H9 (cell line): ENCODE measurements around the gene GPR107. TPM values are rescaled to one million over a fixed set of nuclear protein-coding genes. Genes with fewer than 3 reads are reported as not detected.

ENCODE experiments used
- DNase-seq: peaks from one replicate; pipeline ENCODE4 v3.0.0-alpha.2; 2017
- H2AFZ ChIP-seq: one replicate; pipeline ENCODE4 v1.6.1; 2013; ENCODE audit warnings: mild to moderate bottlenecking, low read length, control low read depth, moderate library complexity
- H2AK5ac ChIP-seq: 2 replicates; pipeline ENCODE4 v1.6.1; 2013; ENCODE audit warnings: low read length, control low read depth, mixed read lengths; ENCODE audit not compliant: insufficient read length
- H2BK120ac ChIP-seq: one replicate; pipeline ENCODE4 v1.6.1; 2013; ENCODE audit warnings: low read depth, mild to moderate bottlenecking, low read length, control low read depth, inconsistent platforms; ENCODE audit not compliant: poor library complexity, severe bottlenecking
- H2BK12ac ChIP-seq: 2 replicates; pipeline ENCODE4 v1.6.1; 2013; ENCODE audit warnings: low read length, control low read depth, mixed read lengths, low read depth; ENCODE audit not compliant: insufficient read length
- H2BK15ac ChIP-seq: 2 replicates; pipeline ENCODE4 v1.6.1; 2013; ENCODE audit warnings: low read depth, low read length, control low read depth
- H2BK20ac ChIP-seq: one replicate; pipeline ENCODE4 v1.6.1; 2013; ENCODE audit warnings: low read depth, mild to moderate bottlenecking, low read length, control low read depth, inconsistent platforms; ENCODE audit not compliant: poor library complexity, severe bottlenecking
- H2BK5ac ChIP-seq: 2 replicates; pipeline ENCODE4 v1.6.1; 2013; ENCODE audit warnings: low read length, control low read depth, mixed read lengths; ENCODE audit not compliant: insufficient read length
- H3K14ac ChIP-seq: 2 replicates; pipeline ENCODE4 v1.6.1; 2013; ENCODE audit warnings: low read length, control low read depth; ENCODE audit not compliant: insufficient read depth
- H3K18ac ChIP-seq: 2 replicates; pipeline ENCODE4 v1.6.1; 2013; ENCODE audit warnings: low read depth, mild to moderate bottlenecking, mixed read lengths, low read length, control low read depth; ENCODE audit not compliant: insufficient read length
- H3K23ac ChIP-seq: 2 replicates; pipeline ENCODE4 v1.6.1; 2013; ENCODE audit warnings: low read length, control low read depth, mixed read lengths, low read depth; ENCODE audit not compliant: insufficient read length
- H3K23me2 ChIP-seq: 2 replicates; pipeline ENCODE4 v1.6.1; 2013; ENCODE audit warnings: low read depth, mild to moderate bottlenecking, mixed read lengths, low read length, control low read depth; ENCODE audit not compliant: insufficient read length, poor library complexity, severe bottlenecking
- H3K27ac ChIP-seq: 2 replicates; pipeline ENCODE4 v1.5.1; 2013; ENCODE audit warnings: low read length, control low read depth, mixed read lengths, low read depth; ENCODE audit not compliant: insufficient read length
- H3K27me3 ChIP-seq: 2 replicates; pipeline ENCODE4 v1.6.1; 2013; ENCODE audit warnings: low read length, control low read depth, inconsistent platforms; ENCODE audit not compliant: insufficient read depth
- H3K4ac ChIP-seq: 2 replicates; pipeline ENCODE4 v1.6.1; 2013; ENCODE audit warnings: low read depth, mild to moderate bottlenecking, control low read depth, inconsistent platforms, low read length, moderate library complexity
- H3K4me1 ChIP-seq: 2 replicates; pipeline ENCODE4 v1.6.1; 2013; ENCODE audit warnings: low read length, control low read depth, inconsistent platforms; ENCODE audit not compliant: insufficient read depth
- H3K4me2 ChIP-seq: 2 replicates; pipeline ENCODE4 v1.6.1; 2013; ENCODE audit warnings: low read length, control low read depth, mixed read lengths; ENCODE audit not compliant: insufficient read length, insufficient read depth
- H3K56ac ChIP-seq: 2 replicates; pipeline ENCODE4 v1.6.1; 2013; ENCODE audit warnings: low read depth, mild to moderate bottlenecking, mixed read lengths, low read length, control low read depth; ENCODE audit not compliant: insufficient read length
- H3K79me1 ChIP-seq: 2 replicates; pipeline ENCODE4 v1.6.1; 2013; ENCODE audit warnings: low read depth, mild to moderate bottlenecking, moderate library complexity, low read length, control low read depth, inconsistent platforms; ENCODE audit not compliant: insufficient read depth, poor library complexity, severe bottlenecking
- H3K79me2 ChIP-seq: 2 replicates; pipeline ENCODE4 v1.6.1; 2013; ENCODE audit warnings: low read length, control low read depth, inconsistent platforms; ENCODE audit not compliant: insufficient read depth
- H3K9ac ChIP-seq: 2 replicates; pipeline ENCODE4 v1.6.1; 2013; ENCODE audit warnings: low read length, control low read depth, mixed read lengths; ENCODE audit not compliant: insufficient read length; ENCODE audit errors: extremely low read depth
- H3K9me3 ChIP-seq: one replicate; pipeline ENCODE4 v1.6.1; 2013; ENCODE audit warnings: low read depth, low read length, inconsistent platforms; ENCODE audit not compliant: control insufficient read depth
- H3T11ph ChIP-seq: one replicate; pipeline ENCODE4 v1.6.1; 2013; ENCODE audit warnings: mild to moderate bottlenecking, low read length, control low read depth, inconsistent platforms
- H4K20me1 ChIP-seq: one replicate; pipeline ENCODE4 v1.6.1; 2013; ENCODE audit not compliant: control insufficient read depth, insufficient read length, insufficient read depth
- H4K5ac ChIP-seq: 2 replicates; pipeline ENCODE4 v1.6.1; 2013; ENCODE audit warnings: low read depth, mild to moderate bottlenecking, mixed read lengths, low read length, control low read depth; ENCODE audit not compliant: insufficient read length
- H4K8ac ChIP-seq: replicated peaks from 2 replicates; pipeline ENCODE4 v1.6.1; 2013; ENCODE audit warnings: low read length, control low read depth, mixed read lengths, low read depth; ENCODE audit not compliant: insufficient read length
- H4K91ac ChIP-seq: 2 replicates; pipeline ENCODE4 v1.6.1; 2013; ENCODE audit warnings: low read depth, mild to moderate bottlenecking, moderate library complexity, mixed read lengths, low read length, control low read depth; ENCODE audit not compliant: insufficient read length
- H3K27ac Mint-ChIP-seq, 3 experiments: 2 replicates in 2 of 3; 3 replicates in 1 of 3; pipeline ENCODE4 v1.8.0; 2020 to 2021; ENCODE audit warnings: mixed read lengths in 3 of 3, mild to moderate bottlenecking in 1 of 3, moderate library complexity in 1 of 3
- H3K27me3 Mint-ChIP-seq: 2 replicates; pipeline ENCODE4 v1.8.0; 2021; ENCODE audit warnings: low read depth, mild to moderate bottlenecking, moderate library complexity, mixed read lengths
- H3K36me3 Mint-ChIP-seq, 3 experiments: 2 replicates in 2 of 3; 3 replicates in 1 of 3; pipeline ENCODE4 v1.8.0; 2020 to 2021; ENCODE audit warnings: low read depth in 3 of 3, mixed read lengths in 3 of 3; ENCODE audit not compliant: insufficient read depth in 1 of 3
- H3K4me1 Mint-ChIP-seq, 2 experiments: 2 replicates each; pipeline ENCODE4 v1.8.0; 2020; ENCODE audit warnings: mixed read lengths in 2 of 2
- H3K4me3 Mint-ChIP-seq, 2 experiments: 2 replicates in 1 of 2; 3 replicates in 1 of 2; pipeline ENCODE4 v1.8.0; 2020 to 2021; ENCODE audit warnings: mild to moderate bottlenecking in 2 of 2, mixed read lengths in 2 of 2, moderate library complexity in 1 of 2
- H3K9me3 Mint-ChIP-seq, 2 experiments: 2 replicates in 1 of 2; 3 replicates in 1 of 2; pipeline ENCODE4 v1.8.0; 2020; ENCODE audit warnings: mild to moderate bottlenecking in 2 of 2, mixed read lengths in 2 of 2, moderate library complexity in 1 of 2
- CTCF ChIP-seq: fragments of 200-600 bp; sonication (generic); conservative IDR thresholded peaks from 3 replicates; pipeline ENCODE4 v1.8.0; 2021; ENCODE audit warnings: antibody characterized with exemption, mild to moderate bottlenecking
- WGBS: extraction: QIAGEN DNeasy Blood & Tissue Kit; methylation state at CpG from one replicate; pipeline ENCODE4 v1.1.7; 2013; ENCODE audit warnings: missing lambda C conversion rate, low lambda C conversion rate, mixed read lengths; ENCODE audit not compliant: insufficient read length; ENCODE audit errors: extremely low coverage; 5-methylcytosine and 5-hydroxymethylcytosine counted together
- total RNA-seq: library from RNA; stranded (reverse); gene quantifications from 2 replicates; pipeline ENCODE4 v1.2.1, GENCODE V29; 2021

Gene GPR107
- total RNA-seq, 1 experiment from 2014 or later: 38.0 TPM

GRCh38 chr9:130174025-130174424 is 120.3 kb downstream of the GPR107 start:
- no peak overlapping the region for H4K8ac ChIP-seq
- no peak overlapping the region for H2BK120ac ChIP-seq
- Mint-ChIP-seq H3K27me3 (peaks cover 19% of the 10 kb centered on the region), H3K4me1 (peaks cover 10 to 40% of the 10 kb centered on the region in 2 experiments), H3K36me3 (no peaks in the 10 kb centered on the region; a peak in 1 of 7 replicates), H3K9me3 (no peaks in the 10 kb centered on the region; a peak in 1 of 5 replicates), H3K27ac (no peak overlapping the region), H3K4me3 (peak overlapping the region; percentile 81 to 90)
- H3K27ac ChIP-seq: no peak overlapping the region
- H2AK5ac ChIP-seq: no peak overlapping the region
- no peak overlapping the region for H3K56ac ChIP-seq
- no peak overlapping the region for H3K18ac ChIP-seq
- H4K91ac ChIP-seq: no peak overlapping the region
- no peak overlapping the region for H3K14ac ChIP-seq
- no peak overlapping the region for H2BK20ac ChIP-seq
- no peak overlapping the region for H3T11ph ChIP-seq
- H3K23me2 ChIP-seq: peaks cover 12% of the 10 kb centered on the region
- H2BK15ac ChIP-seq: no peak overlapping the region
- no peaks in the 10 kb centered on the region for H3K79me1 ChIP-seq
- no peak for TF ChIP-seq CTCF
- H3K4me2 ChIP-seq: no peak overlapping the region
- H2BK5ac ChIP-seq: no peak overlapping the region
- no peak for DNase-seq
- H3K4ac ChIP-seq: no peak overlapping the region
- no peak overlapping the region for H3K9ac ChIP-seq
- H2AFZ ChIP-seq: no peak overlapping the region
- peaks cover 2% of the 10 kb centered on the region; the same call in 1 of the 2 replicates for H3K79me2 ChIP-seq
- no peak overlapping the region for H4K5ac ChIP-seq
- no peaks in the 10 kb centered on the region for H3K4me1 ChIP-seq
- no CpG with 5 or more reads among the region's 9 CpGs for WGBS
- H4K20me1 ChIP-seq: no peaks in the 10 kb centered on the region
- no peak overlapping the region for H3K23ac ChIP-seq
- H3K27me3 ChIP-seq: no peaks in the 10 kb centered on the region
- no peaks in the 10 kb centered on the region for H3K9me3 ChIP-seq
- H2BK12ac ChIP-seq: no peak overlapping the region
